ENCODE results near the gene SASH1.

Gene SASH1

DNA sequence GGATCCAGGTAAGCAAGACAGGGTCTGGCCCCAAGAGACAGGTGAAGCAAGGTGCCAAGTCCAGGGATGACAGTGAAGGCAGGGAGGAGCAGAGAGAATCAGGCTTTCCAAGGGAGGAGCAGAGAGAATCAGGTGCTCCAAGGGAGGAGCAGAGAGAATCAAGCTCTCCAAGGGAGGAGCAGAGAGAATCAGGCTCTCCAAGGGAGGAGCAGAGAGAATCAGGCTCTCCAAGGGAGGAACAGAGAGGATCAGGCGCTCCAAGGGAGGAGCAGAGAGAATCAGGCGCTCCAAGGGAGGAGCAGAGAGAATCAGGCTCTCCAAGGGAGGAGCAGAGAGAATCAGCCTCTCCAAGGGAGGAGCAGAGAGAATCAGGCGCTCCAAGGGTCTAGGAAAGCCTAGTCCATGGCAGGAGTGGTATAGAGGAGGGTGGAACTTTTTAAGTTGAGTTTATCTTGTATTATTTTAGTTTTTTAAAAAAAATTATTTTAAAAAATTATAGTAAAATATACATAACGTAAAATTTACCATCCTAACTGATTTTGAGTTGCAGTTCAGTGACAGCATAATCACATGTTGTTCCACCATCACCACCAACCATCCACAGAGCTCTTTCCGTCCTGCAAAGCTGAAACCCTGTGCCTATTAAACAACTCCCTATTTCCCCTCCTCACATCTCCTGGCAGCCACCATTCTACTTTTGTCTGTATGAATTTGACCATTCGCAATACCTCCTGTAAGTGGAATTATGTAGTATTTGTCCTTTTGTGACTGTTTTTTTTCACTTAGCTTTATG is 64.1 kb downstream of the SASH1 start:
- no peak for DNase-seq

DNA sequence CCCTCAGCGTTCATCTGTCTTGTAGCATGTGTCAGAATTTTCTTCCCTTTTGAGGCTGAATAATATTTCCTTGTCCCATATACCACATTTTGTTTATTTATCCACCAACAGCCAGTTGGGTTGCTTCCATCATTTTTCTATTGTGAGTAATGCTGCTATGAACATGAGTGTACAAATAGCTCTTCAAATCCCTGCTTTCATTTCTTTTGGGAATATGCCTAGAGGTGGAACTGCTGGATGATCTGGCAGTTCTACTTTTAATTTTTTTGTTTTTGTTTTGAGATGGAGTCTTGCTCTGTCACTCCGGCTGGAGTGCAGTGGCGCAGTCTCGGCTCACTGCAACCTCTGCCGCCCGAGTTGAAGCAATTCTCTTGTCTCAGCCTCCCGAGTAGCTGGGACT is 64.7 kb downstream of the SASH1 start:
- no peak for DNase-seq

DNA sequence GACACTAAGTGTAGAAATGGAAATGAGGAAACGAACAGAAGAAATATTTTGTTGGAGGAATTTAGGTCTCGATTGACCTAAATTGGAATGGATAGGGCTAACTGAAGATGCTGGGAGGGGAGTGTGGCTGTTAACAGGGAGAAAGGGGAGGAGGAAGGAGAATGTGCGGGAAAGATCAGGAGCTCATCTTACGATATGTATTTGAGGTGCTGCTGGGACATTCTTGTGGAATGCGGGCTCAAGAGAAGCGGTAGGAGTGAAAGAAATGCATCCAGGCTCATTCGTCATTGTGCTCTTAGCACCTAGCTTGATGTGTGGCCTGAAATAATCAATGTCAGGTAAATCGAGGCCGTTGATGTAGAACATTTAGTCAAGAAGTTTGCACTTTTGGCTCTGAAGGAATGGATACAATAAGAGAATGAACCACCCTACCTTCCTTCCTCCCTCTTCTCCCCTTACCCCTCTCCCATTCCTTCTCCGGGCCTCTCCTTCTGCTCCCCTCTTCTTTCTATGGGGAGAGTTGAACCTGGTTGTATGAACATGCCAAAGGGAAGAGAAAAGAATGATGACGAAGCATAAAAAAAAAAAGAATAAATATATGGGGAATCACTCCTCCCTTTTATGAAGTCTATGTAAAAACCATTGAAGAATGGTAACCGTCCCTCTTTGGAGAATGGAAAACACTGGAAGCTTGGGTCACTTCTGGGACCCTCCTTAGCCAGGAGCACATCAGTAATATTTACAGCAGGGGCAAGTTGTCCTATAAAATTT is 70.9 kb downstream of the SASH1 start:
- no peak for DNase-seq

DNA sequence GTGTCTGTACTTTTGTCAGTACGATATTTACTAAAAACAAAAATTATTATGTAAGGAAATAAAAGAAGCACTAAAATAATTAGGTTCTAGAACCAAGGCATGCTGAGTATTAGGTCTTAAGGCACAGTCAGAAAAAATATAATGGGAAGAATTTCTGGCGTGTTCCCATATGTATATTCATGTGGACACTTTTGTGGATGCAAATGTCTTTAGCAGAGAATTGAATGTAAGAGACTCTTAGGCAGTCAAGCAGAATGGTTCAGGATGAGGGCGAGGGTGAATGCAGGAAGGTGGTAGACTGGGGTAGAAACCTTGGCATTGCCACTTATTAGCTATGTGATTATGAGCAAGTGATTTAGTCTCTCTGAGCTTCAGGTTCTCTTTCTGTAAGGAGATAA is 71.5 kb downstream of the SASH1 start:
- no peak for DNase-seq

DNA sequence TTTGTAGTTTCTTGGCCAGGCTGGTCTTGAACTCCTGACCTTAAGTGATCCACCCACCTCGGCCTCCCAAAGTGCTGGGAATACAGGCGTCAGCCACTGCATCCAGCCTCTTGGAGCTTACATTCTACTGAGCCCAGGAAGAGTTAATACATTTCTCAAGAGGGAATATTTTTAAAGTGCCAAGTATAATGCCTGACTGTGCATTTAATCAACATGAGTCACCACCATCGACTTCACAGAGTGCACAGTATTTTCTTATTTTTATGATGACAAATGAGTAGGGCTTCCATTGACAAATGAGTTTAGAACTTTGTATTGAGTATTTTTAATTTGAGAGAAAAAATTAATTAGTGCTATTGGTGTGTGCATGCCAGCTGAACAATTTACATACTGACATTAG is 72.2 kb downstream of the SASH1 start:
- DNase-seq = no peak

DNA sequence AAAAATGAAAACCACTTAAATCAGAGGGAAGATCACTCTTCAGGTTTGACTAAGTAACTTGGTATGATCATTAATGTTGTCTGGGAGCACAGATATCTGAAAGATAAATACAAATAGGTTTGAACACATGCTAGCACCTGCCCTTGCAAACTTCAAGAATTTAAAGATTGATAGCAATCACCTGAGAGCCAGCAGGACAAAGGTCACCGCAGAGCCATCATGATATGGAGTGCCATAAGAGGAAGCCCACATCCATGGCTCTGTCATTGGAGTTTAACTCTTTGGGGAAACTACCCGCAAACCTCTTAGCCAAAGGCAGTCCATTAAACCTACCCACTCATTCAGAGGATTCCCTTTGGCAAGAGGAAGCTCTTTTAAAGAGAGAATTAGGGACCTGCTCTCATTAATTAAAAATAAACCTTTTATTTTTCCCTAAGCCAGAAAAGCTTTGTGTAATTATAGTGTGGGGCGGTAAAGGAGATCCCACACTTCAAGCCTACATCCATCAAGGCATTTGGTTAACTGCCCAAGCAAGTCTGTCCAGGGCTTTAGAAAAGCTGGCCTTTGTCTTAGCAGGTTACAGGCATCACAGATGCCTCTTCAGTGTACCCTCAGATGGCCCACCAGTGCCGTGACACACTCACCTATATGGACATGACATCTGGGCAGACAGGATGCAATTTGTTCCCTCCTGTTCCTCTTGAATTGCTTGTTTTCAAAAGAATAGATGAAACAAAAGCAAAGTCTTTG is 73.0 kb downstream of the SASH1 start:
- no peak for DNase-seq

DNA sequence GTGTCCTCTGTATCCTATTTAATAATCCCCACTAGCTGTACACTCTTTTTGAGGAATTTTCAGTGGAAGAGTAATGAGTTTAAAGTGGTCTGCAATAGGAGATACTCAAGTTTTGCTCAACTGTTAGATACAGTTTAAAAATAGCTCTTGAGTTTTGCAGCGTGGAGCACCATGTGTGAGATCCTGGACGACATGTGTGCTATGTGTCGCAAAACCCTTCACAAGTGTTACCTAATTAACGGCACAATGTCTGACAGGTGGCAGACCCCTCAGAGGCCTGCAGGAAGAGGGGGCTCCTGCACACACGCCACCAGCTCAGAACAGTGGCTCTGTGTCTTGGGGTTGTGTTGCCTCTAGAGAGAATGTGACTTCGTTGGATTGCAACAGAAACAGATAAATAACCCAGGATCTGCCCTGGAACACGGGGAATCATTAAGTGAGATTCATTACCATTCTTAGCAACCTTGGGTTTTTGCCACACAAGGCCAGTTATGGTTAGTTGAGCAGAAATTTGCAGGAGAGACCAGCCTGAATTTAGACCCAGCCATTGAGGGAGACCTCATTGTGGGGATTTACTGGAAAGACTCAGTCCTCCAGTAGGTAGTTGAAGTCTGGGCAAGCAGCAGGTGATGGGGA is 73.8 kb downstream of the SASH1 start:
- DNase-seq = no peak

DNA sequence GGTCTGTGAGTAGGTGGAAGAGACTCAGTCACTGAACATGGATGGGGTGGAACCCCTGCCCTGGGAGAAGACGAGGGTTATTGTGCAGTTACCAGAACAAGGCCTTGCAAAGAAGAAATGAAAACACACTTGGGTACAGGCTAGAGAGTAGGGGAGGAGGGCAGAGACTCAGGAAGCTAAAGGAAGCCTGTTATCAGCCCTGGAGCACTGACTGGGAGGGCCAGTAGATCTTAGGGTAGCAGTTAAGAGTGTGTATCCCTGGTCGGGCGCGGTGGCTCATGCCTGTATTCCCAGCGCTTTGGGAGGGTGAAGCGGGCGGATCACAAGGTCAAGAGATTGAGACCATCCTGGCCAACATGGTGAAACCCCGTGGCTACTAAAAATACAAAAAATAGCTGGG is 74.4 kb downstream of the SASH1 start:
- no peak for DNase-seq

DNA sequence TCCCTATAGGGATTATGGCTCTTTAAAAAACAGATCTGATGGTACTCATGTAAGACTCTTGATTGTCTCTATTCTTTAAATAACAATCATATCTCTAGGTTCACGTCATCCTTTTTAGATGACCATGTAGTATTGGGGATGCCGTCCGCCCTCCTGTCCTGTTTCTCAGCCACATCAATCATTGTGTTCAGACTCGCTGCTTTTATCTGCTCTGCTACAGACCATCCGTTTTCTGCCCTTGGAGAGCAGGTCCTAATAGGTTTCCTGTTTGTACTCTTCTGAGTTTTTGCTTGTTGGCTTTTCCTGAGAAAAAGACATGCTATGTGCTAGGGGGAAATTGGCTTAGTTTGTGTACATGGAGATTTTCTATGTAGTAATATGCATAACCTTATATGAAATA is 76.8 kb downstream of the SASH1 start:
- DNase-seq = no peak

DNA sequence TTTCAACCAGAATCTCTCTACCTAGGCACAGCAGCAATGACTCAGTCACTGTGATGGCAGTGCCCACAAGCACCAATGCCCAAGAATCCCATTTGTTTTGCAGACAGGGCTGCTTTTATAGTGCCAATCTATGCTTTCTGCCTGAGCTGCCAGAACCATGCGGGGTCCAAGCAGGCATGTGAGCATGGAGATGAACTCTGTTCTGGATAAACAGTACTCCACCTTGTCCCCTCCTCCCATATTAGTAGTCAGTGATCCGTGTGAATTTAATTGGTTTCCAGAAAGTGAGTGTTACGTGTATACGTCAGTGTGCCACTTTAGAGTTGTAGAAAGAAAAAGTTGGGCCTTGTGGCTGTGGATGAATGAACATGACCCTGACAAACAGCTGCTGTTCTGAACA is 79.4 kb downstream of the SASH1 start:
- DNase-seq = no peak

DNA sequence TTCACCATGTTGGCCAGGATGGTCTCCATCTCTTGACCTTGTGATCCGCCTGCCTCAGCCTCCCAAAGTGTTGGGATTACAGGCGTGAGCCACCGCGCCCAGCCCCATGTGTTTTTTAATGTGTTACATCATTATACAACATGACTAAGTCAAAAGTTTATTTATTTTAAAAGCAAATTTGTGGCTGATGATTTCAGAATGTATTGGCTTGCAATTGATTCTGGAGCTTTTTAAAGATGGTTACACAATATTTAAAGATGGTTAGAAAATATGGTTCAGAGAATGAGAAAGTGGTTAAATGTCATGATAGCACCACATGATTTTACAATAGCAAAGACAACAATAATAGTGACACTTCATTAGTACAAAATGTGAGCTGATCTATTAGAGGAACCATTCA is 80.5 kb downstream of the SASH1 start:
- DNase-seq = no peak

DNA sequence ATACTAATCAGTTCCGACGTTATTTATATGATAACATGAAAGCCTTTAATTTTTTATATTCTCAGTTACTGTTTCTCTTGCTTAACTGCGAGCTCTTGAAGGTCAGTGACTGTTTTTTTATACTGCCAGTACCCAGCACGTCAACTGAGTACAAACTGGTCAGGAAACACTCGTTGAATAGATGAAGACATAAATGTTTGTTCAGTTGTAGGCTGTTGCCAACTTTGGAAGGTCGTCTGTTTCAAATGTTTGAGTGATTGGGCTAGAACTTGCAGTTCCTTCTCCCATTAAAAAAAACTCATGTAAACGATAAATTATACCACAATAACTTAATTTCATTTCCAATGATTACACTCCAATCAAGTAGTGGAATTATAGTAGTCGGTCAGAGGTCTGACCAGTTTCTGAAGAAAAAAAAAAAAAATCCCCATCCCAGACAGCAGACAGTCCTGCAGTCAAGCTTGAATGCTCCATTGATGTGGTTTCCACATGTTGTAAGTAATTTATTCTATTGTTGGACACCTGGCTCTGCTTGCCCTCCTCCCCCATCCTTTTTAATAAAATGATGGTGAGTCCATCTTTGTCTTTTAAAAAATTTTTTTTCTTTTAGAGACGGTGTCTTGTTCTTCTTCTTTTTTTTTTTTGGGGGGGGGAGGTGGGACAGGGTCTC is 81.1 kb downstream of the SASH1 start:
- no peak for DNase-seq

DNA sequence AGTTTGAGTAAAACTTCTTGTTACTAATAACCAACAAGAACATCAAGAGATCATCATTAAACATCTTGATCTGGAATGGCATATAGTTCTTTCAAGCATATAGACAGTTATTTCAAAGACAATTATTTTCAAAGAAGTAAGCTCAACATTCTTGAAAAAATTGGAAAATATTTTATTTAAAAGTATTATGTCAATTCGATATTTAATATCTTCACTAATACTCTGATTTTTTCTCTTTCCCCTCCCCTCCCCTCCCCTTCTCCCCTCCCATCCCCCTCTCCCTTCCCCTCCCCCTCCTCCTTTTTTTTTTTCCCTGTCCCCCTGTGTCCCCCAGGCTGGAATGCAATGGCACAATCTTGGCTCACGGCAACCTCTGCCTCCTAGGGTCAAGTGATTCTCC is 82.8 kb downstream of the SASH1 start:
- no peak for DNase-seq

DNA sequence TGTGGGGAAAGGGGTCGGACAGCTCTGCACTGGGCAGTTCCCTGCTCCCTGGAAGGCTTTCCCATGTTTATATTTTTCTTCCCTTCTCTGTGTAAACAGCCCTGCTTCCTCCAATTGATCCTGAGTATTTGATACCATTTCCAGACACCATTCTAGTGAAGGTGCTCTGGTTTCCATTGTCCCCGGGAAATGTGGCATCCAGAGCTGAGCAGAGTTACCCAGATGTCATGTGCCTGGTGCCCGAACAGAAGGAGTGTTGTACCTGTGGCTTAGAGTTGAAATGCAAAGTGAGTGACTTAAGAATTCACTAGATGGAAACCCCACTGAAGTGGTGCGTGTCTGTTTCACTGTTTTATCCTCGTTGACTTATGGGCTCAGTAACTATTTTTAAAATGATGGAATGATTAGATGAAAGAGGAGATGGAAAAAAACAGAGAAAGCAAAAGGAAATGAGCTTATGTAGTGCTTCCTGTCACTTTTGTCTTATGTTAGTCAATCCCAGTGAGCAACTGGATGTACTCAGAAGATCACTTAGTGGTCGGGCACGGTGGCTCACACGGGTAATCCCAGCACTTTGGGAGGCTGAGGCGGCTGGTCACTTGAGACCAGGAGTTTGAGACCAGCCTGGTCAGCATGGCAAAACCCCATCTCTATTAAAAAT is 83.8 kb downstream of the SASH1 start:
- no peak for DNase-seq

DNA sequence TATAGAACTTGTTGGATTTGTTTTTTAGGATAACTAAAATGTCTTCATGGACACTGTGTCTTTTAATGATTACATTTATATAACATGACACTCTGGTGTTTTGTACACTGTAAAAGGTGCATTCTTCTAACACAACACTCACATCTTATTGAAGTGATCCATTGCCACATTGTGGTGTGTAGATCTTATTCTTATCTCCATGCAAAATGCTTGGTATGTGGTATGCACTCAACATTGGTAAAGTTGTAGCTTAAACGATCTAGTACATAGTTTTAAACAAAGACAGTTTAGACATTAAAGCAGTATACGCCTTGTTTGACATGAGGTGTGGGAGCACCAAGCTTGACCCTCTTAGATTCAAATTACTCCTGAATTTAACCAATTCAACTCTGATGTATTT is 84.7 kb downstream of the SASH1 start:
- DNase-seq = no peak

DNA sequence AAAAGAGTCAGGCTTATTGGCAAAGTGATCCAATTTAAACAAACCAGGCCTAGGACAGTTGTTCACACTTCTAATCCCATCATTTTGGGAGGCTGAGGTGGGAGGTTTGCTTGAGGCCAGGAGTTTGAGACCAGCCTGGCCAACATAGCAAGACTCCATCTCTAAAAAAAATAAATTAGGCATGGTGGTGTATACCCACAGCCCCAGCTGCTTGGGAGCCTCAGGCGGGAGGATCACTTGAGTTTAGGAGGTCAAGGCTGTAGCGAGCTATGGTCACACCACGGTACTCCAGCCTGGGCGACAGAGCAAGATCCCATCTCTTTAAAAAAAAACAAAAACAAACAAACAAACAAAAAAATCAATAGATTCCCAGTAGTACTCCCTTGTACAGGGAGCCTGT is 86.8 kb downstream of the SASH1 start:
- DNase-seq = no peak

DNA sequence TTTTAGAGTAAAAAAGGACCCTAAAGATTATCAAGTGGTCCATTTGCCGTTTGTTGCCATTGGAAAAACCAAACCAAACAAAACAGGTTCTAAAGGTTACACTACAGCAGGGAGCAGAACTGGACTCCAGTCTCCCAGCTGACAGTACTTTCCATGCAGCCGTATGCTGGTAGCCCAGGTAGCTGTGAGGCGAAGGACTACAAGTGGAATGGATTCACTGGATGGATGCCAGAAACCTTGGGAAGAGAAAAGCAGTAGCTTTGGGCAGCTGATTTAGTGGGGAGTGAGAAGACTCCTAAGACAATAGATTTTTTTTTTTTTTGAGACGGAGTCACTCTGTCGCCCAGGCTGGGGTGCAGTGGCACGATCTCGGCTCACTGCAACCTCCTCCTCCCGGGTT is 88.3 kb downstream of the SASH1 start:
- no peak for DNase-seq

DNA sequence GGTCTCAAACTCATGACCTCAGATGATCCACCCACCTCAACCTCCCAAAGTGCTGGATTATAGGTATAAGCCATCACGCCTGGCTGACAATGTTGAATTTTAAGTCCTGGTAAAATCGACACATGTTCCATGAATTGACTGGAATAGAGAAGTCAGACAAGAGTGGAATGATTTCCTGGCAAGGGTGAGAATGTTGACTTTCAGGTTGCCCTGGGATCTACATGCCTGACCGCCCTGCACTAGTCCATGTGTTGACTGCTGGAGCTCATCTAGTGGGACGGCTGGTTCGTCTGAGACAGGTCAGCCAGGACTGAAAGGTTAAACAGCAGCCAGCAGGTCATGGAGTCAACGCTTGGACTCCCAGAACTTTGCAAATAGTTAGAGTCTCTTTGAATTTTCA is 88.8 kb downstream of the SASH1 start:
- DNase-seq = no peak

DNA sequence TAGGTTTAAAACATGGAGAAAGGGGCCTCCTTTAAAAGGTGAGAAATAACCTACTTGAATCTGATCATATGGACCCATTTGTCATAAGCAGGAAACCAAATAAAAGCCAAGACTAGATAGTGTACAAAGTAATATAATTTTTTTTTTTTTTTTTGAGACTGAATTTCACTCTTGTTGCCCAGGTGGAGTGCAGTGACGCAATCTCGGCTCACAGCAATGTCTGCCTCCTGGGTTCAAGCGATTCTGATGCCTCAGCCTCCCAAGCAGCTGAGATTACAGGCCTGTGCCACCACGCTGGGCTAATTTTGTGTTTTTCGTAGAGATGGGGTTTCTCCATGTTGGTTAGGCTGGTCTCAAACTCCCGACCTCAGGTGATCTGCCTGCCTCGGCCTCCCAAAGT is 89.2 kb downstream of the SASH1 start:
- DNase-seq = no peak

DNA sequence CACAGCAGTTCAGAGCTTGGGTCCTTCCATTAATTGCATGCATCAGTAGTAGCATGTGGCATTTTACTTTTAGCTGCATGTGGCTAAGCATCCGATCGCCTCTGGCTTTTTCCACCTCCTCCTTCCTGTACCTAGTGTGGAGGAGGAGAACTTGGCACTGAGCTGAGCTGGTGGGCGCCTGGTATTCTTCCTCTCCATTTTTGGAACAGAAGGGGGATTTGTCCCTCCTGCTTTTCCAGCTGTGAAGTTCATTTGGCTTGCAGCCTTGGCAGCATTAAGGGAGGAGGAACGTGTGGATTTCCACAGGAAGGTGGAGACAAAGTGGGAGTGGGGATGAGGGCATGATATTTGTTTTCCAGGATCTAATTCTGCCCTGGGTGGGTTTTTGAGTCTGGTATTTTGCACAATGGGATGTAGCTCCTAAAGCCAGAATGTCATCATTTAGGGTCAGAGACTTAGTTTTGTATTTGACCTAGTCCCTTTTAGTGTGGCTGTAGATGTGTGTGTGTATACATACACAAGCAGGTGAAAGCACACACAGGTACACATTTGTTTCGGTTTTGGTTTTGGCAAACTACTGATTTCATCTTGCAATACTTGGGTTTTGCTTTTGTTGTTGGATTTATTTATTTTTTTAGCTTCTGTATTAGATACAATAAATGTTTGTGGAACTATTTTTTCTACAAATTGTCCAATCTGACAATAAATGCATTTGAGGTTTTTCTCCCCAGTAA is 90.0 kb downstream of the SASH1 start:
- no peak for DNase-seq

DNA sequence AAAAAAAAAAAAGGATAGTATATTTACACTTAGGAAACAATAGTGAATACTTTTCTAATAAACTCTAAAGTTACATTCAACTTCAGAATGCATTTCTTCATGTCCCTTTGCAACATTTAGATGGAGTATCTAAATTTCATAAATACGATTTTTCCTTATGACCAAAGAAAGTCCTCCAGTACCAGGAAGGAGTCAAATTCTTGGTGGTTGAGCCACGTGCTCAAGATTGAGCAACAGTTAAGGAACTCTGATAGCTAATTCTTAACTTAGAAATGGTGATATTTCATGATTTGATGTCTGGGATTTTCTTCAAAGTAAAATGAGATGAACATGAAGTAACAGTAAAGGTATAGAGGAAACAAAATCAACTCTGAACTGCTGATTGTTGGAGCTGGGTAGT is 92.7 kb downstream of the SASH1 start:
- DNase-seq = no peak

DNA sequence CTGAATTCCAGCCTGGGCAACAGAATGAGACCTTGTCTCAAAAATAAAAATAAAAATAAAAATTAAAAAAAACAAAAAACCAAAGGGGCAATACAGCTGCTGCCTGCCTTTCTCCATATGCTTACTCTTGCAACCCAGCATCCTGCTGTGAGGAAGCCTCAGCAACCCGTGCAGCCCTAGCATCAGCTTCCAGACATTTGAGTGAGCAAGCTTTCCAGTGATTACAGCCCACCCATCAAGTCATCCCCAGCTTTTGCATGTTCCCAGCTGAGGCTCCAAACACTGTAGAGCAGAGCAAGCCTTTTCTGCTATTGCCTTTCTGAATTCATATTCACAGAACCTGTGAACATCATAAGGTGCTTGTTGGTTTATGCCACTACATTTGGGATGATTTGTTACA is 93.8 kb downstream of the SASH1 start:
- DNase-seq = no peak

Measured in stimulated activated CD4-positive, alpha-beta T cell treated with anti-CD3 and anti-CD28 coated beads, Interleukin-4, amount 100 ng/mL, for 24 hours (primary cell).